Activated CD4-positive, alpha-beta T cell treated with anti-CD3 and anti-CD28 coated beads, Interleukin-2, amount 10 ng/mL, durations not matched to agents 24 days and 14 days (primary cell): ENCODE results near the gene NRSN1. TPM values are rescaled to one million over a fixed set of nuclear protein-coding genes. Genes with fewer than 3 reads are reported as not detected.
"Not testable (repeated sequence)": the region's sequence is repeated elsewhere in the genome, so short reads cannot be mapped to it uniquely, and the experiment has no call there.

Source experiments
- DNase-seq: peaks from one replicate; pipeline ENCODE4 v3.0.0; 2022
- H3K27ac Mint-ChIP-seq: one replicate; pipeline ENCODE4 v1.8.0; 2022; ENCODE audit warnings: mild to moderate bottlenecking, mixed read lengths
- H3K27me3 Mint-ChIP-seq: one replicate; pipeline ENCODE4 v1.8.0; 2022; ENCODE audit warnings: mixed read lengths
- H3K36me3 Mint-ChIP-seq: one replicate; pipeline ENCODE4 v1.8.0; 2022; ENCODE audit warnings: low read depth, mild to moderate bottlenecking, mixed read lengths
- H3K4me1 Mint-ChIP-seq: one replicate; pipeline ENCODE4 v1.8.0; 2021; ENCODE audit warnings: mixed read lengths
- H3K4me3 Mint-ChIP-seq: one replicate; pipeline ENCODE4 v1.8.0; 2022; ENCODE audit warnings: mild to moderate bottlenecking, moderate library complexity, mixed read lengths
- H3K9me3 Mint-ChIP-seq: one replicate; pipeline ENCODE4 v1.8.0; 2021; ENCODE audit warnings: mixed read lengths
- intact Hi-C: fragments of 100-400 bp; cut with micrococcal nuclease; formaldehyde crosslinking; loops from one replicate; pipeline ENCODE4 v1.15.1; 2023
- total RNA-seq: library from RNA; stranded (reverse); gene quantifications from 2 replicates; pipeline ENCODE4 v1.2.3, GENCODE V29; 2022

Gene NRSN1
- total RNA-seq, 1 donor from 2014 or later: not detected

DNA sequence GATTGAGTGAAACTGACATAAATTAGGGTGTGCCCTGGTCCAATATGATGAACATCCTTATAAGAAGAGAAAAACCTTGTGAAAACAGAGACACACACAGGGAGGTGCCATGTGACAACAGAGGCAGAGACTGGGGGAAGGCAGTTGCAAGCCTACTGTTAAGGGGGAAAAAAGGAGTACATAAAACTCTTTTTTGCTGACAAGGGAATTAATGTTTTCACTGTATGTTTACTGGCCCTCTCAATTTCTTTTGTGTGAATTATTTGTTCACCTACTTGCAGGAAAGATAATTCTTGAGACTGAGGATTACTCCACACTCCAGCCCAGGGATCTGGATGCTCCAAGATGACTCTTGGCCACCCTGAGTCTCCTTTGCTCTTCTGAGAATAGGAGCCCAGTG is 12.1 kb upstream of the NRSN1 start:
- Mint-ChIP-seq H3K27me3 (no peaks in the 10 kb centered on the region), H3K9me3 (no peaks in the 10 kb centered on the region), H3K27ac (no peak overlapping the region), H3K4me1 (no peaks in the 10 kb centered on the region), H3K36me3 (no peaks in the 10 kb centered on the region), H3K4me3 (no peak overlapping the region)
- intact Hi-C loops: no loop called here
- DNase-seq: no peak

- Mint-ChIP-seq H3K9me3 (no peaks in the 10 kb centered on the region), H3K4me3 (no peak overlapping the region), H3K36me3 (no peaks in the 10 kb centered on the region), H3K27ac (no peak overlapping the region), H3K4me1 (no peaks in the 10 kb centered on the region), H3K27me3 (no peaks in the 10 kb centered on the region)
- DNase-seq: no peak
- intact Hi-C loops: no loop called here
These were observed 9.0 kb upstream of the NRSN1 start for GRCh38 chr6:24117021-24117420.

DNA sequence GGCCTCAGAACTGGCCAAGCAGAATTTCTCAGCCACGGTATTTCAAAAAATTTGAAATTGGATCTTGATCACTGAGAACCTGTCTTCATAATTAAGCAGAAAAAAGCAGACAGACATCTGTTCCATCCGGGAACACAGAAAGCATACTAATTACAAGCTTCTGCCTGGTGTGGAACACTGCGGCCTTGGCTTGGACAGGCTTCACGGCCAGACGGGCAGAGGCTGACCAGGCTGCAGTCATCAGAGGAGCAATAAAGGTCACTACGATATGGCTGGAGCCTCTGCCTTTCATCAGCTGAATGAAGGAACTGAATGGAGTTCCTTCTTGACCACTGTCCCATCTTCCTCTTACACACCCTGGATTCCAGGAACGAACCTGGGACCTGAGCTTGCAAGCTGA is 3.9 kb upstream of the NRSN1 start:
- no peaks in the 10 kb centered on the region for H3K36me3 Mint-ChIP-seq

GRCh38 chr6:24126586-24127192 is 674 bp downstream of the NRSN1 start:
- intact Hi-C loops: no loop called here
- H3K27me3 Mint-ChIP-seq: peaks cover 7% of the 10 kb centered on the region
- H3K27ac Mint-ChIP-seq: no peak overlapping the region
- H3K4me3 Mint-ChIP-seq: no peak overlapping the region
- H3K36me3 Mint-ChIP-seq: no peaks in the 10 kb centered on the region
- H3K9me3 Mint-ChIP-seq: peaks cover 4% of the 10 kb centered on the region
- H3K4me1 Mint-ChIP-seq: peaks cover 2% of the 10 kb centered on the region
- DNase-seq: peak; percentile 80

More for the DNA sequence above, 3.9 kb upstream of the NRSN1 start:
- no peak for DNase-seq
- no peak overlapping the region for H3K4me3 Mint-ChIP-seq
- peaks cover 2% of the 10 kb centered on the region for H3K4me1 Mint-ChIP-seq
- no peak overlapping the region for H3K27ac Mint-ChIP-seq
- intact Hi-C loops: no loop called here
- H3K9me3 Mint-ChIP-seq: peaks cover 4% of the 10 kb centered on the region
- H3K27me3 Mint-ChIP-seq: peaks cover 7% of the 10 kb centered on the region

- Mint-ChIP-seq H3K36me3 (no peaks in the 10 kb centered on the region), H3K9me3 (peaks cover 4% of the 10 kb centered on the region), H3K27ac (no peak overlapping the region), H3K4me3 (no peak overlapping the region), H3K27me3 (peaks cover 7% of the 10 kb centered on the region), H3K4me1 (peaks cover 2% of the 10 kb centered on the region)
- DNase-seq: no peak
- intact Hi-C loops: no loop called here
These were observed 1.3 kb downstream of the NRSN1 start for GRCh38 chr6:24127316-24127715.

- no peak for DNase-seq
- Mint-ChIP-seq H3K9me3 (peaks cover 3% of the 10 kb centered on the region), H3K36me3 (no peaks in the 10 kb centered on the region), H3K27me3 (peaks cover 2% of the 10 kb centered on the region), H3K4me1 (no peaks in the 10 kb centered on the region), H3K27ac (no peak overlapping the region), H3K4me3 (no peak overlapping the region)
- intact Hi-C loops: no loop called here
These were observed 5.7 kb downstream of the NRSN1 start for GRCh38 chr6:24131751-24132150.

GRCh38 chr6:24139080-24139479 is 13.1 kb downstream of the NRSN1 start:
- Mint-ChIP-seq H3K36me3 (no peaks in the 10 kb centered on the region), H3K27ac (no peak overlapping the region), H3K4me3 (no peak overlapping the region), H3K27me3 (no peaks in the 10 kb centered on the region), H3K9me3 (no peaks in the 10 kb centered on the region), H3K4me1 (no peaks in the 10 kb centered on the region)
- DNase-seq: no peak
- intact Hi-C loops: no loop called here

DNA sequence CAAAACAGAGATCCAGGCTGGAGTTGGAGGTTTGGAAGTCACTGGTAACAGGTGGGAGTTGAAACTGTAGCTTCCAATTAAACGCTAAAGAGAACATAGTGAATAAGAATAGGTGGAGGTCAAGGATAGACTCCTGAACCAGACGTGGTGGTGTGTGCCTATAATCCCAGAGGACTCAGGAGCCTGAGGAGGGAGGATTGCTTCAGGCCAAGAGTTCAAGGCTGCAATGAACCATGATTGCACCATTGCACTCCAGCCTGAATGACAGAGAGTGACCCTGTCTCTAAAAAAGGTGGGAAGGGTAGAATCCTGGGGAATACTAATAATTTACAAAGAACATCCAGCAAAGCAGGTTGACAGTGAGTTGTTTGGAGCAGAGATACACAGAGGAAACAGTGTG is 13.6 kb downstream of the NRSN1 start:
- Mint-ChIP-seq H3K4me1 (no peaks in the 10 kb centered on the region), H3K27ac (no peak overlapping the region), H3K36me3 (no peaks in the 10 kb centered on the region), H3K27me3 (no peaks in the 10 kb centered on the region), H3K9me3 (no peaks in the 10 kb centered on the region), H3K4me3 (no peak overlapping the region)
- intact Hi-C loops: no loop called here
- DNase-seq: no peak

- H3K9me3 Mint-ChIP-seq: no peaks in the 10 kb centered on the region
- H3K4me3 Mint-ChIP-seq: no peak overlapping the region
- no peaks in the 10 kb centered on the region for H3K4me1 Mint-ChIP-seq
- DNase-seq: no peak
- intact Hi-C loops: no loop called here
- H3K27ac Mint-ChIP-seq: no peak overlapping the region
- no peaks in the 10 kb centered on the region for H3K36me3 Mint-ChIP-seq
- H3K27me3 Mint-ChIP-seq: no peaks in the 10 kb centered on the region
These were observed 14.6 kb downstream of the NRSN1 start for GRCh38 chr6:24140591-24140990.

DNA sequence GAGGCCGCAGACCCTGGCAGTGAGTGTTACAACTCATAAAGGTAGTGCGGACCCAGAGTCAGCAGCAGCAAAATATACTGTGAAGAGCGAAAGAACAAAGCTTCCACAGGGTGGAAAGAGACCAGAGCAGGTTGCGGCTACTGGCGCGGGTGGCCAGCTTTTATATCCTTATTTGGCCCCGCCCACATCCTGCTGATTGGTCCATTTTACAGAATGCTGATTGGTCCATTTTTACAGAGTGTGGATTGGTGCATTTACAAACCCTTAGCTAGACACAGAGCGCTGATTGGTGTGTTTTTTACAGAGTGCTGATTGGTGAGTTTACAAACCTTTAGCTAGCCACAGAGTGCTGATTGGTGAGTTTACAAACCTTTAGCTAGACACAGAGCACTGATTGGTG is 16.7 kb downstream of the NRSN1 start:
- H3K4me1 Mint-ChIP-seq, H3K4me3 Mint-ChIP-seq, H3K9me3 Mint-ChIP-seq, H3K27me3 Mint-ChIP-seq, DNase-seq, H3K36me3 Mint-ChIP-seq, H3K27ac Mint-ChIP-seq, intact Hi-C loops: not testable (repeated sequence)

DNA sequence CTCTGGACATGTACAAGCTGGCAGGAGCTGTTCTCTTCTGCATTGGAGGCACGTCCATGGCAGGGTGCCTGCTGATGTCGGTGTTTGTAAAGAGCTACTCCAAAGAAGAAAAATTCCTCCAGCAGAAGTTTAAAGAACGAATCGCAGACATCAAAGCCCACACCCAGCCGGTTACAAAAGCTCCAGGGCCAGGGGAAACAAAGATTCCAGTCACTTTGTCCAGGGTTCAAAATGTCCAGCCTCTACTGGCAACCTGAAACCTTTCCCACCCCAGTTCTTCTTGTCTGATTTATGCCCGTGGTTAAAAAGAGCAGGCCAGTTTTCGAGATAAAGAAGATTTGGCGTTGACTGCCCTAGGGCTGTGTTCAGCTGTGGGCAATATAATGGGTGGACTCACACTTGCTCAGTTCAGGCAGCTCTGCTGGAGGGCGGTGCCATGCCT is 19.7 kb downstream of the NRSN1 start:
- DNase-seq: no peak
- no peaks in the 10 kb centered on the region for H3K36me3 Mint-ChIP-seq
- intact Hi-C loops: no loop called here
- no peak overlapping the region for H3K4me3 Mint-ChIP-seq
- H3K9me3 Mint-ChIP-seq: no peaks in the 10 kb centered on the region
- H3K27ac Mint-ChIP-seq: no peak overlapping the region
- no peaks in the 10 kb centered on the region for H3K4me1 Mint-ChIP-seq
- no peaks in the 10 kb centered on the region for H3K27me3 Mint-ChIP-seq

- Mint-ChIP-seq H3K4me1 (no peaks in the 10 kb centered on the region), H3K9me3 (no peaks in the 10 kb centered on the region), H3K27me3 (no peaks in the 10 kb centered on the region), H3K36me3 (no peaks in the 10 kb centered on the region), H3K4me3 (no peak overlapping the region), H3K27ac (no peak overlapping the region)
- no peak for DNase-seq
- intact Hi-C loops: no loop called here
These were observed 20.9 kb downstream of the NRSN1 start for GRCh38 chr6:24146871-24147270.

GRCh38 chr6:24147511-24148153 is 21.6 kb downstream of the NRSN1 start:
- Mint-ChIP-seq H3K36me3 (no peaks in the 10 kb centered on the region), H3K27ac (no peak overlapping the region), H3K4me3 (no peak overlapping the region), H3K9me3 (no peaks in the 10 kb centered on the region), H3K4me1 (no peaks in the 10 kb centered on the region), H3K27me3 (no peaks in the 10 kb centered on the region)
- intact Hi-C loops: no loop called here
- no peak for DNase-seq

DNA sequence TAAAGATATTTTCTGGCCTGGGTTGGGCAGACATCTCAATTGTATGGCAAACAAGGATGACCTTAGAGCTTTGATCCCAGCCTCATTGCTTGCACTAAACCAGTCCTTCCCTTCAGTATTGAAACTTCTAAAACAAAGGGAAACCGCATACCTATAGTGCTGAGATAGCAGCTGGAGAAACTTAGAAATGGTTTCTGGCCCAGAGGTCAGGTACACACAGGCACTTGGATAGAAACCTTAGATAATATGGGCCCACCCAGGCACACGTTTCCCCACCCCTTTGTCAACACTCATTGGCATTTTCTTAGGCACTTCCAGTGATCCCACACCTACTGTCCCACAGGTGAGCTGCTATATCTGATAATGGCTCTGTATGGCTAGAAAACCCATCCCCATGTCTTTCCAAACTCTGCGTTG is 22.1 kb downstream of the NRSN1 start:
- Mint-ChIP-seq H3K36me3 (no peaks in the 10 kb centered on the region), H3K4me3 (no peak overlapping the region), H3K4me1 (no peaks in the 10 kb centered on the region), H3K9me3 (no peaks in the 10 kb centered on the region), H3K27me3 (no peaks in the 10 kb centered on the region), H3K27ac (no peak overlapping the region)
- intact Hi-C loops: no loop called here
- no peak for DNase-seq

GRCh38 chr6:24148684-24149083 is 22.7 kb downstream of the NRSN1 start:
- Mint-ChIP-seq H3K4me1 (no peaks in the 10 kb centered on the region), H3K9me3 (no peaks in the 10 kb centered on the region), H3K27me3 (no peaks in the 10 kb centered on the region), H3K27ac (no peak overlapping the region), H3K4me3 (no peak overlapping the region), H3K36me3 (no peaks in the 10 kb centered on the region)
- no peak for DNase-seq
- intact Hi-C loops: no loop called here
